ENCODE measurements around the gene TRIM65.
A peak's percentile ranks its signal among the peaks of the same experiment; 100 is the strongest.

Gene TRIM65

DNA sequence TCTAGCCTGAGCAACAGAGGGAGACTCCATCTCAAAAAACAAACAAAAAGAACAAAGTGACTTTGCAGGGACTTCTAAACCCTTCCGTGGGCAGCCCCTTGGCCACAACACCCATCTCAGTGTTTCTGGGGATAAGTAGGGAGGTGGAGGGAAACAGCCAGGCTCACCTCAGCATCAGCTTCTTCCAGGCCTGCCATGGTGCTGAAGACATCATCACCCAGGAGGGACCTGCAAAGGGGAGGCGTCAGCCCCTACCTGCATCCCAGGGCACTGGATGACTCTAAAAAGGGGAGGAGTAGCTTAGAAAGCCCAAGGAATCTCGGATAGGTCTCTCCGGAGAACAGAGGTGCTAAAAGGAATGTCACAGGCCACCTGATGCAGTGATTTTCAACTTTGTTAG, 34.3 kb upstream of the TRIM65 start:
- TF ChIP-seq RAD21 (IDR thresholded peaks at IDR 0.05; ENCODE audit: low read depth) (no peak), TAF1 (IDR thresholded peaks at IDR 0.05; ENCODE audit: low read depth) (no peak), TCF12 (IDR thresholded peaks at IDR 0.05; ENCODE audit: low read depth) (no peak), CEBPB (IDR thresholded peaks at IDR 0.05) (no peak), FOXM1 (IDR thresholded peaks at IDR 0.05; ENCODE audit: borderline replicate concordance, low read depth) (no peak), NFIC (IDR thresholded peaks at IDR 0.05) (no peak), ZBTB7A (IDR thresholded peaks at IDR 0.05; ENCODE audit: low read depth) (no peak), CREB1 (IDR thresholded peaks at IDR 0.05; ENCODE audit: low read depth) (no peak), TEAD4 (IDR thresholded peaks at IDR 0.05) (no peak), EGR1 (IDR thresholded peaks at IDR 0.05) (no peak), YY1 (IDR thresholded peaks at IDR 0.05; ENCODE audit: low read depth) (no peak), EP300 (IDR thresholded peaks at IDR 0.05; ENCODE audit: borderline replicate concordance) (no peak)
- TF ChIP-seq, protein P1, sequence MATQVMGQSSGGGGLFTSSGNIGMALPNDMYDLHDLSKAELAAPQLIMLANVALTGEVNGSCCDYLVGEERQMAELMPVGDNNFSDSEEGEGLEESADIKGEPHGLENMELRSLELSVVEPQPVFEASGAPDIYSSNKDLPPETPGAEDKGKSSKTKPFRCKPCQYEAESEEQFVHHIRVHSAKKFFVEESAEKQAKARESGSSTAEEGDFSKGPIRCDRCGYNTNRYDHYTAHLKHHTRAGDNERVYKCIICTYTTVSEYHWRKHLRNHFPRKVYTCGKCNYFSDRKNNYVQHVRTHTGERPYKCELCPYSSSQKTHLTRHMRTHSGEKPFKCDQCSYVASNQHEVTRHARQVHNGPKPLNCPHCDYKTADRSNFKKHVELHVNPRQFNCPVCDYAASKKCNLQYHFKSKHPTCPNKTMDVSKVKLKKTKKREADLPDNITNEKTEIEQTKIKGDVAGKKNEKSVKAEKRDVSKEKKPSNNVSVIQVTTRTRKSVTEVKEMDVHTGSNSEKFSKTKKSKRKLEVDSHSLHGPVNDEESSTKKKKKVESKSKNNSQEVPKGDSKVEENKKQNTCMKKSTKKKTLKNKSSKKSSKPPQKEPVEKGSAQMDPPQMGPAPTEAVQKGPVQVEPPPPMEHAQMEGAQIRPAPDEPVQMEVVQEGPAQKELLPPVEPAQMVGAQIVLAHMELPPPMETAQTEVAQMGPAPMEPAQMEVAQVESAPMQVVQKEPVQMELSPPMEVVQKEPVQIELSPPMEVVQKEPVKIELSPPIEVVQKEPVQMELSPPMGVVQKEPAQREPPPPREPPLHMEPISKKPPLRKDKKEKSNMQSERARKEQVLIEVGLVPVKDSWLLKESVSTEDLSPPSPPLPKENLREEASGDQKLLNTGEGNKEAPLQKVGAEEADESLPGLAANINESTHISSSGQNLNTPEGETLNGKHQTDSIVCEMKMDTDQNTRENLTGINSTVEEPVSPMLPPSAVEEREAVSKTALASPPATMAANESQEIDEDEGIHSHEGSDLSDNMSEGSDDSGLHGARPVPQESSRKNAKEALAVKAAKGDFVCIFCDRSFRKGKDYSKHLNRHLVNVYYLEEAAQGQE (IDR thresholded peaks at IDR 0.05; ENCODE audit: low read depth) = no peak
- TF ChIP-seq, protein P2, sequence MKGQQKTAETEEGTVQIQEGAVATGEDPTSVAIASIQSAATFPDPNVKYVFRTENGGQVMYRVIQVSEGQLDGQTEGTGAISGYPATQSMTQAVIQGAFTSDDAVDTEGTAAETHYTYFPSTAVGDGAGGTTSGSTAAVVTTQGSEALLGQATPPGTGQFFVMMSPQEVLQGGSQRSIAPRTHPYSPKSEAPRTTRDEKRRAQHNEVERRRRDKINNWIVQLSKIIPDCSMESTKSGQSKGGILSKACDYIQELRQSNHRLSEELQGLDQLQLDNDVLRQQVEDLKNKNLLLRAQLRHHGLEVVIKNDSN (IDR thresholded peaks at IDR 0.05) = no peak
- TF ChIP-seq, protein P3, sequence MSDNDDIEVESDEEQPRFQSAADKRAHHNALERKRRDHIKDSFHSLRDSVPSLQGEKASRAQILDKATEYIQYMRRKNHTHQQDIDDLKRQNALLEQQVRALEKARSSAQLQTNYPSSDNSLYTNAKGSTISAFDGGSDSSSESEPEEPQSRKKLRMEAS (IDR thresholded peaks at IDR 0.05) = no peak

DNA sequence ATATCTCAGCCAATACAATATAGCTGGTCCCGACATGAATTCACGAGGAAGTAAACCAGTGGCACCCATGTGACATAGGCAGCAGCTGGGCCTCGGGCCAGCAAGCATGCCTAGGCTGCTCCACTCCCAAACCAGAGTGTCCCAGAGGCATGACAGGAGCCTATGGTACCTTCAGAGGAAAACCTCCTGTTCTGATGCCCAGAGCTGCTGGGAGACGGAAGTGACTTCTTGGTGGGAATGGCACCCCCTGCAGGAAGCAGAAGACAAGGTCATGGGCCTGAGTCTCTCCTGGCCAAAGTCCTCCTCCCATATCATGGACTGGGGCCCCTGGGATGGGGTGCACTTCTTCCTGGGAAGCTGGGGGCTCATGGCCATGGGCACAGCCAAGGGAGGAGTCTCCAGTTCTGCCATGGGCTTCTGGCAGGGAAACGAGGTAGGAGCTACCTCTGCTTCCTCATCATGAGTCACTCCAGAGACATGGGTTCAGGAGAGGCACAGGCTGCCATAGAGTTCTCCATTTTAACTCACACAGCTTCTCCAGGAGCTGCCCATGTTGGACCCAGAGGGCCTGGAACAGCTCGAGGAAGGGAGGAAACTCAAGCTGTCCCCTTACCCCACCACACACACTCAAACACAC, 30.7 kb upstream of the TRIM65 start:
- TF ChIP-seq, protein P2 (IDR thresholded peaks at IDR 0.05) = no peak
- TF ChIP-seq TAF1 (IDR thresholded peaks at IDR 0.05; ENCODE audit: low read depth) (no peak), EGR1 (IDR thresholded peaks at IDR 0.05) (no peak), NFIC (IDR thresholded peaks at IDR 0.05) (no peak), ZBTB7A (IDR thresholded peaks at IDR 0.05; ENCODE audit: low read depth) (no peak), RAD21 (IDR thresholded peaks at IDR 0.05; ENCODE audit: low read depth) (peak; percentile 53; the same call in 1 of the 2 replicates)

DNA sequence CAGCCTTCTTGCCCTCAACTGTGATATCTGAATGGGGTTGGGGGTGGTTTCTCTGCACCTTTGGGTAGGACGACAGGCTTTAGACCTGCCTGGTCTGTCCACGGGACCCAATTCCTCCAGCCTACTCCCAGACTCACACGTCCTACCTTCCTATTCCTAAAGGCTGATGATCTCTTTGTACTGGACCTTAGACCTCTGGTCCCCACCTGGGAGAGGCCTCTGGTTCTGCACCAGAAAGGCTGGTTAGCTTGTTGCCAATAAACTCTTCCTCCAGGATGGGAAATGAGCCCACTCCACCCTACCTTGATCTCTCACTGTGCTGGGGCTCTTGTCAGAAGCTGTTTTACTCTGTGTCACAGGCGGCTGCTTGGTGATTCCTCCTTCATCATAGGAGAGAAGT, 29.7 kb upstream of the TRIM65 start:
- TF ChIP-seq YY1 (IDR thresholded peaks at IDR 0.05; ENCODE audit: low read depth) (no peak), EP300 (IDR thresholded peaks at IDR 0.05; ENCODE audit: borderline replicate concordance) (no peak)

DNA sequence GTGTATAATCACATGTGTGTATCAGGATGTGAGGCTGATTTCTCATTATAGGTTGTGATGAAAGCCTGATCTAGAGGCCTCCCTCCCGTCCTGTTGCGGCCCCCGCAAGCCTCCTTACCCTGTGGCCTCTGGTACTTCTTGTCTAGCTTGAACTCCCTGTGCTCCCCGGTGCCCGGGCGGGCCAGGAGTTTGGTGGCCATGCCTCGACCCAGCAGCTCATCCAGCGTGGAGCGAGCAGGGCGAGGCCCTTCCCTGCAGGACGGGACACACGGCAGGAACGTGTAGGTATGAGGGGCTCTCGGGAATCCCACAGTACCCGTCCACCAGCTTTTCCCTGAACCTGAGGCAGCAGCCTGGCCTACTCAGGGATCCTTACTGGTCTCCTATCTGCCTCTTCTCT, 29.2 kb upstream of the TRIM65 start:
- no peak for TF ChIP-seq TCF12 (IDR thresholded peaks at IDR 0.05; ENCODE audit: low read depth)
- no peak for TF ChIP-seq CEBPB (IDR thresholded peaks at IDR 0.05)
- TF ChIP-seq, protein P2 (IDR thresholded peaks at IDR 0.05) = no peak
- TF ChIP-seq NFIC (IDR thresholded peaks at IDR 0.05) = no peak
- no peak for TF ChIP-seq TAF1 (IDR thresholded peaks at IDR 0.05; ENCODE audit: low read depth)
- no peak for TF ChIP-seq RAD21 (IDR thresholded peaks at IDR 0.05; ENCODE audit: low read depth)
- TF ChIP-seq ZBTB7A (IDR thresholded peaks at IDR 0.05; ENCODE audit: low read depth) = no peak
- TF ChIP-seq CREB1 (IDR thresholded peaks at IDR 0.05; ENCODE audit: low read depth) = no peak
- TF ChIP-seq, protein P3 (IDR thresholded peaks at IDR 0.05) = no peak
- no peak for TF ChIP-seq YY1 (IDR thresholded peaks at IDR 0.05; ENCODE audit: low read depth)
- TF ChIP-seq EGR1 (IDR thresholded peaks at IDR 0.05) = no peak
- TF ChIP-seq EP300 (IDR thresholded peaks at IDR 0.05; ENCODE audit: borderline replicate concordance) = no peak
- TF ChIP-seq, protein P1 (IDR thresholded peaks at IDR 0.05; ENCODE audit: low read depth) = no peak
- TF ChIP-seq FOXM1 (IDR thresholded peaks at IDR 0.05; ENCODE audit: borderline replicate concordance, low read depth) = no peak
- no peak for TF ChIP-seq TEAD4 (IDR thresholded peaks at IDR 0.05)

DNA sequence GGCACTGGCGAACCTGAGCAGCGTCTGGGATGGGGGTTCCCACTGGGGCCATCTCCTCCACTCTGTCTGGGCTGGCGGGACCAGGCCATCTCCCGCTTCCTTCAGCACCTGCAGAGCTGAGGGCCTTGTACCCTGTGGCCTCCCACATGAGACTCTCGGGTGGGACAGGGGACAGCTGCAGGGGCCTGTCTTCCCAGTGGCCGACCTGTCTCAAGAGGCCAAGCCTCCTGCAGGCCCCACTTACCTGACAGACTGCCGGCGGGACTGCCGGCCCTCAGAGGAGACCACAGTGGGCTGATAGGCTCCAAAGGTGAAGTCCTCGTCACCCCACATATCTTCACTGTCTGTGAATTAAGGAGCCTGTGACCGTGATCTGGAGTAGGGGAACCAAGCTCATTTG, 28.4 kb upstream of the TRIM65 start:
- TF ChIP-seq, protein P3 (IDR thresholded peaks at IDR 0.05) = no peak
- no peak for TF ChIP-seq NFIC (IDR thresholded peaks at IDR 0.05)
- no peak for TF ChIP-seq EGR1 (IDR thresholded peaks at IDR 0.05)
- TF ChIP-seq ZBTB7A (IDR thresholded peaks at IDR 0.05; ENCODE audit: low read depth) = no peak
- no peak for TF ChIP-seq FOXM1 (IDR thresholded peaks at IDR 0.05; ENCODE audit: borderline replicate concordance, low read depth)
- TF ChIP-seq, protein P2 (IDR thresholded peaks at IDR 0.05) = no peak
- no peak for TF ChIP-seq CREB1 (IDR thresholded peaks at IDR 0.05; ENCODE audit: low read depth)
- TF ChIP-seq CEBPB (IDR thresholded peaks at IDR 0.05) = no peak
- TF ChIP-seq, protein P1 (IDR thresholded peaks at IDR 0.05; ENCODE audit: low read depth) = no peak
- TF ChIP-seq YY1 (IDR thresholded peaks at IDR 0.05; ENCODE audit: low read depth) = no peak
- no peak for TF ChIP-seq TCF12 (IDR thresholded peaks at IDR 0.05; ENCODE audit: low read depth)
- TF ChIP-seq TEAD4 (IDR thresholded peaks at IDR 0.05) = no peak
